ENCODE data around the gene ESYT3. TPM values are rescaled to one million over a fixed set of nuclear protein-coding genes. Genes with fewer than 3 reads are reported as not detected.

The ESYT3 gene
- total RNA-seq, 2 donors from 2014 or later: 2.0 to 6.0 TPM

GRCh38 chr3:138396752-138397410, 37.5 kb upstream of the ESYT3 start:
- H3K27me3 ChIP-seq: no peaks in the 10 kb centered on the region
- no peak for DNase-seq
- peaks cover 7% of the 10 kb centered on the region for H3K4me1 ChIP-seq
- no peak for TF ChIP-seq CTCF (IDR thresholded peaks at IDR 0.05)
- TF ChIP-seq POLR2A (IDR thresholded peaks at IDR 0.05): no peak
- H3K27ac ChIP-seq: no peak overlapping the region
- ATAC-seq: no peak
- intact Hi-C loops (cut with DNase I): no loop called here
- H3K4me3 ChIP-seq: no peak overlapping the region
- no peaks in the 10 kb centered on the region for H3K36me3 ChIP-seq (replicated peaks in 1 of 2; ENCODE audit: insufficient read depth in 1 of 2, low read depth in 2 of 2)
- H3K9me3 ChIP-seq: no peaks in the 10 kb centered on the region
- WGBS, 2 donors: 88 to 93% methylated on average over 9 to 14 of the region's 14 CpGs

- WGBS, 2 donors: 81 to 91% methylated on average over 3 to 4 of the region's 4 CpGs
- Histone ChIP-seq H3K27ac (no peak overlapping the region), H3K27me3 (no peaks in the 10 kb centered on the region), H3K4me3 (no peak overlapping the region), H3K4me1 (peaks cover 7% of the 10 kb centered on the region), H3K9me3 (no peaks in the 10 kb centered on the region), H3K36me3 (replicated peaks in 1 of 2; ENCODE audit: insufficient read depth in 1 of 2, low read depth in 2 of 2) (no peaks in the 10 kb centered on the region)
- peak in 1 of 7 experiments; percentile 5 for TF ChIP-seq CTCF (IDR thresholded peaks at IDR 0.05)
- no peak for TF ChIP-seq POLR2A (IDR thresholded peaks at IDR 0.05)
- intact Hi-C loops (cut with DNase I): no loop called here
- DNase-seq (no peak), ATAC-seq (no peak)
Measured at GRCh38 chr3:138397983-138398382, 36.4 kb upstream of the ESYT3 start.

GRCh38 chr3:138398791-138399575, 35.4 kb upstream of the ESYT3 start:
- Histone ChIP-seq H3K4me1 (peaks cover 7% of the 10 kb centered on the region), H3K9me3 (no peaks in the 10 kb centered on the region), H3K27ac (no peak overlapping the region), H3K4me3 (no peak overlapping the region), H3K27me3 (no peaks in the 10 kb centered on the region), H3K36me3 (replicated peaks in 1 of 2; ENCODE audit: insufficient read depth in 1 of 2, low read depth in 2 of 2) (no peaks in the 10 kb centered on the region)
- ATAC-seq (peak; percentile 47), DNase-seq (peak in 1 of 4 donors; percentile 17)
- WGBS, 2 donors: 39 to 65% methylated on average over 7 to 11 of the region's 11 CpGs
- intact Hi-C loops (cut with DNase I): no loop called here
- TF ChIP-seq POLR2A (IDR thresholded peaks at IDR 0.05): no peak
- TF ChIP-seq CTCF (IDR thresholded peaks at IDR 0.05): no peak

GRCh38 chr3:138399766-138400165, 34.6 kb upstream of the ESYT3 start:
- H3K4me3 ChIP-seq: no peak overlapping the region
- no peak overlapping the region for H3K27ac ChIP-seq
- 67 to 78% methylated on average over 10 of the region's 10 CpGs for WGBS, 2 donors
- no peaks in the 10 kb centered on the region for H3K36me3 ChIP-seq (replicated peaks in 1 of 2; ENCODE audit: insufficient read depth in 1 of 2, low read depth in 2 of 2)
- no peaks in the 10 kb centered on the region for H3K27me3 ChIP-seq
- ATAC-seq (no peak), DNase-seq (no peak)
- no peak for TF ChIP-seq CTCF (IDR thresholded peaks at IDR 0.05)
- no peak for TF ChIP-seq POLR2A (IDR thresholded peaks at IDR 0.05)
- H3K4me1 ChIP-seq: peaks cover 7% of the 10 kb centered on the region
- no peaks in the 10 kb centered on the region for H3K9me3 ChIP-seq
- intact Hi-C loops (cut with DNase I): no loop called here

Measured in body of pancreas (tissue), 4 donors.